K562 (cell line): ENCODE results near the gene ATP7B.

Source experiments
- CREM ChIP-seq: IDR thresholded peaks from 2 replicates; pipeline ENCODE4 v1.6.1; 2014; ENCODE audit warnings: antibody characterized with exemption, low read depth
- CTCF ChIP-seq, 3 experiments: IDR thresholded peaks in 2 of 3; conservative IDR thresholded peaks in 1 of 3; 2 replicates each; pipeline ENCODE4 v1.5.1; 2011 to 2012; ENCODE audit warnings: low read length in 3 of 3, mild to moderate bottlenecking in 3 of 3, control low read depth in 2 of 3, improper control_type of control experiment in 1 of 3, inconsistent platforms in 1 of 3, low read depth in 1 of 3, mixed read lengths in 1 of 3, moderate library complexity in 1 of 3; ENCODE audit not compliant: insufficient read depth in 2 of 3
- HDAC8 ChIP-seq: fragments of 450-650 bp; IDR thresholded peaks from 2 replicates; pipeline ENCODE4 v1.6.1; 2016; ENCODE audit warnings: mild to moderate bottlenecking, missing genetic modification characterization, moderate library complexity, missing compliant biosample characterization
- HLTF ChIP-seq: fragments of 450-650 bp; IDR thresholded peaks from 2 replicates; pipeline ENCODE4 v1.6.1; 2016
- ILF3 ChIP-seq: fragments of 450-650 bp; IDR thresholded peaks from 2 replicates; pipeline ENCODE4 v1.6.1; 2018; ENCODE audit warnings: antibody characterized with exemption, mild to moderate bottlenecking, moderate library complexity, borderline replicate concordance
- MXI1 ChIP-seq: IDR thresholded peaks from 2 replicates; pipeline ENCODE4 v1.6.1; 2011; ENCODE audit warnings: low read depth, mild to moderate bottlenecking, improper control_type of control experiment, low read length
- POLR2A ChIP-seq: fragments of 450-650 bp; conservative IDR thresholded peaks from 2 replicates; pipeline ENCODE4 v1.6.1; 2016
- RAD21 ChIP-seq, 2 experiments: fragments of 250-450 bp in 1 of 2; fragments of 450-650 bp in 1 of 2; sonication (Bioruptor Pico) in 1 of 2; formaldehyde crosslinking in 1 of 2; IDR thresholded peaks in 1 of 2; conservative IDR thresholded peaks in 1 of 2; 2 replicates each; pipeline versions ENCODE4 v1.4.0 to v1.8.0; 2020 to 2022; ENCODE audit warnings: mild to moderate bottlenecking in 2 of 2, moderate library complexity in 1 of 2
- RUNX1 ChIP-seq: sonication (generic); IDR thresholded peaks from 2 replicates; pipeline ENCODE4 v1.6.1; 2016; ENCODE audit warnings: antibody characterized with exemption, low read depth
- YY1 ChIP-seq, 3 experiments: IDR thresholded peaks; 2 replicates each; pipeline ENCODE4 v1.6.1; 2011; ENCODE audit warnings: low read length in 2 of 3, mild to moderate bottlenecking in 2 of 3, moderate library complexity in 2 of 3, borderline replicate concordance in 1 of 3, control low read depth in 1 of 3, low read depth in 1 of 3; ENCODE audit not compliant: insufficient read depth in 3 of 3, insufficient replicate concordance in 2 of 3, control insufficient read depth in 1 of 3, insufficient read length in 1 of 3; ENCODE audit errors: extremely low read depth in 1 of 3

GRCh38 chr13:52009946-52010345, 1.3 kb downstream of the ATP7B start:
- TF ChIP-seq HLTF: no peak
- TF ChIP-seq ILF3: no peak
- TF ChIP-seq CTCF (IDR thresholded peaks at IDR 0.05 in 2 of 3, conservative IDR thresholded peaks at IDR 0.05 in 1 of 3; ENCODE audit: insufficient read depth in 2 of 3, low read depth in 1 of 3, low read length in 3 of 3): no peak
- no peak for TF ChIP-seq RAD21 (CRISPR knock-in tag; conservative IDR thresholded peaks at IDR 0.05 in 1 of 2, IDR thresholded peaks at IDR 0.05 in 1 of 2)
- no peak for TF ChIP-seq POLR2A
- no peak for TF ChIP-seq CREM
- no peak for TF ChIP-seq HDAC8
- no peak for TF ChIP-seq RUNX1
- no peak for TF ChIP-seq MXI1
- TF ChIP-seq YY1 (IDR thresholded peaks at IDR 0.05; ENCODE audit: borderline replicate concordance in 1 of 3, control insufficient read depth in 1 of 3, extremely low read depth in 1 of 3, insufficient read depth in 3 of 3, insufficient read length in 1 of 3, insufficient replicate concordance in 2 of 3, low read depth in 1 of 3, low read length in 2 of 3): no peak
